MM.1S (cell line): Measurements from ENCODE around the gene ANKRD16.

Source experiments
- CTCF ChIP-seq: fragments of 300-600 bp; sonication (generic); IDR thresholded peaks from 2 replicates; pipeline ENCODE4 v1.5.1; 2016; ENCODE audit warnings: antibody characterized with exemption, low read length, mixed read lengths
- EZH2 ChIP-seq: fragments of 300-600 bp; sonication (generic); optimal IDR thresholded peaks from 2 replicates; pipeline ENCODE3; 2017; ENCODE audit warnings: low read depth, mild to moderate bottlenecking, antibody characterized with exemption, low read length, mixed read lengths

GRCh38 chr10:5830629-5831445 is 58.9 kb downstream of the ANKRD16 start:
- TF ChIP-seq EZH2, result no peak
- TF ChIP-seq CTCF, result no peak
